A549 (cell line): ENCODE measurements around the gene PSMG1.

ENCODE experiments used
- POLR2A ChIP-seq: IDR thresholded peaks from 2 replicates; pipeline ENCODE4 v1.6.1; 2012; ENCODE audit warnings: mild to moderate bottlenecking, low read length
- TF ChIP-seq, protein P1 (sequence below): fragments of 450-650 bp; IDR thresholded peaks from 2 replicates; pipeline ENCODE4 v1.6.1; 2014; ENCODE audit warnings: antibody characterized with exemption

DNA sequence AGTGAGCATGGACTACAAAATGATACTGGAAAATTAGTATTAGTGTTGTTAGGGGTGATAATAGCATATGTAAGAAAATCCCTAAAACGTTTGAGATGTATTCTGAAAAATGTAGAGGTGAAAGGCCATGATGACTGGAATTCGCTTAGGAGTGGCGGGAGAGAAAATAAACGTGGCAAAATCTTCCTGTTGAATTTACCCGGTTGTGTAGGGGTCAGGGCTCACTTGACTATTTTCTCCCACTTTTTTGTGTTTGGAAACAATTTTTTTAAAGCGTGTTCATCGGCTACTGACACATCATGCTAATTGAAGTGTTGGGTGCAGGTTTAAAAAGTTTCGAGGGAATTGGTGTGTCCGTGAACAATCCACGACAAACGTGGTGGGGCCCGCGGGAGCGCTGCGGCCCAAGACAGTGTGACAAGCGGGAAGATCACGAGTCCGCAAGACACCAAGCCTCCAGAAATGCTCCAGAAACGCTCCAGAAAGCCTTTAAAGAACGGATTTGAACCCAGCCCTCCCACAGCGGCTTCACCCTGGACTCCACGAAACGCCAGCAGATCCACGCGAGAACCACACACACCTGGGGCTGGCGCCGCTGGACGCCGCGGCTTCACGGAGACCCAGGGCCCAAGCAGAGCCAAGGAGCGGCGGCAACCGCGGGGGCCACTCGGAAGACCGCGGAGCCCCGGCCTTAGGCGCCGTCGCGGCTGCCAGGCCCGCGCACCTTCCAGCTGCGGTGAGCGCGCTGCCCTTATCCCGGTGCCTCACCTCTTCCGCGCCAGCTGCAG, 573 bp downstream of the PSMG1 start:
- no peak for TF ChIP-seq POLR2A
- TF ChIP-seq, protein P1, sequence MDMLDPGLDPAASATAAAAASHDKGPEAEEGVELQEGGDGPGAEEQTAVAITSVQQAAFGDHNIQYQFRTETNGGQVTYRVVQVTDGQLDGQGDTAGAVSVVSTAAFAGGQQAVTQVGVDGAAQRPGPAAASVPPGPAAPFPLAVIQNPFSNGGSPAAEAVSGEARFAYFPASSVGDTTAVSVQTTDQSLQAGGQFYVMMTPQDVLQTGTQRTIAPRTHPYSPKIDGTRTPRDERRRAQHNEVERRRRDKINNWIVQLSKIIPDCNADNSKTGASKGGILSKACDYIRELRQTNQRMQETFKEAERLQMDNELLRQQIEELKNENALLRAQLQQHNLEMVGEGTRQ = no peak
